ENCODE measurements around the gene SERHL2.

DNA sequence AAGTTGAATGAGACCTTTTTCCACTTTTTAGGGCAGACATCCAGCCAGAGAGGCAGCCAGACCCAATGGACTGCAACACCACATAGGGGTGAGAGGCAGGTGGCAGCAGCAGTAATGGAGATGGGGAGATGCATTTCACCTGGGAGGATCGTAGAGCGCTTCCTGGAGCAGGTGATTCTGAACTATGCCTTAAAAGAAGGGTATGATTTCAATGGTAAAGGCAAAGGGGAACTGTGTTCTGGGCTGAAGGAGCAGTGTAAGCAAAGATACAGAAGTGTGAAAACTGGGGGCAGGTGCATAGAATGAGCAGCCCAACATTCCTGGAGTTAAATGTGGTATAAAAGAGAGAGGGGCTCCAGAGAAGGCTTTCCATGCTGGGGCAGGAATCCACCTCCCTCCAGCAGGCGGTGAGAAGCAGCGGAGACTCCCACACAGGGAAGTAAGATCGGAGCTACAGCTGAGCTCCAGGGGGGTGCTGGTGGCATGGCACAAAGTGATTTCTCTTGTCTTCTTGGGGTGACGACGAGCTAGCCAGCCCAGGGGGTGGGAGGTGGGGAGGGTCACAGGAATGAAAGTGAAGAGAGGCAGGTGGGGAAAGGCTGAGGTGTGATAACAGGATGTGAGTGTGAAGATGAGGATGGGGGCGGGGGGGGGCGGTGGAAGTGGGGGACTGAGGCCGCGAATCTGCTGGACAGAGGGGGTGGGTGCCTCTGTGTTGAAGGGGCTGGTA lies 4.3 kb upstream of the SERHL2 start:
- no peak for TF ChIP-seq POLR2A (IDR thresholded peaks at IDR 0.05)
- TF ChIP-seq, protein P1, sequence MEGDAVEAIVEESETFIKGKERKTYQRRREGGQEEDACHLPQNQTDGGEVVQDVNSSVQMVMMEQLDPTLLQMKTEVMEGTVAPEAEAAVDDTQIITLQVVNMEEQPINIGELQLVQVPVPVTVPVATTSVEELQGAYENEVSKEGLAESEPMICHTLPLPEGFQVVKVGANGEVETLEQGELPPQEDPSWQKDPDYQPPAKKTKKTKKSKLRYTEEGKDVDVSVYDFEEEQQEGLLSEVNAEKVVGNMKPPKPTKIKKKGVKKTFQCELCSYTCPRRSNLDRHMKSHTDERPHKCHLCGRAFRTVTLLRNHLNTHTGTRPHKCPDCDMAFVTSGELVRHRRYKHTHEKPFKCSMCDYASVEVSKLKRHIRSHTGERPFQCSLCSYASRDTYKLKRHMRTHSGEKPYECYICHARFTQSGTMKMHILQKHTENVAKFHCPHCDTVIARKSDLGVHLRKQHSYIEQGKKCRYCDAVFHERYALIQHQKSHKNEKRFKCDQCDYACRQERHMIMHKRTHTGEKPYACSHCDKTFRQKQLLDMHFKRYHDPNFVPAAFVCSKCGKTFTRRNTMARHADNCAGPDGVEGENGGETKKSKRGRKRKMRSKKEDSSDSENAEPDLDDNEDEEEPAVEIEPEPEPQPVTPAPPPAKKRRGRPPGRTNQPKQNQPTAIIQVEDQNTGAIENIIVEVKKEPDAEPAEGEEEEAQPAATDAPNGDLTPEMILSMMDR (IDR thresholded peaks at IDR 0.05), result no peak
- no peak for TF ChIP-seq POLR2AphosphoS5 (IDR thresholded peaks at IDR 0.05)

All from gastroesophageal sphincter (tissue), 3 donors.